Heart left ventricle (tissue), 13 donors: ENCODE results near the gene TAS1R3.

Experiments used
- CTCF ChIP-seq, 12 donors: fragments of 200-600 bp; sonication (generic) in 4 of 12; IDR thresholded peaks; one replicate each; pipeline versions ENCODE4 v1.5.0 to v1.8.0; 2018 to 2022; ENCODE audit warnings: antibody characterized with exemption in 12 of 12, mild to moderate bottlenecking in 5 of 12
- POLR2A ChIP-seq, 2 donors: fragments of 450-650 bp; IDR thresholded peaks; one replicate each; pipeline ENCODE4 v1.6.1; 2017; ENCODE audit warnings: antibody characterized with exemption in 2 of 2, mild to moderate bottlenecking in 2 of 2, moderate library complexity in 2 of 2
- donor health status: ischemic (EF 13 %, LVEDD 7.1; RV severe dilation, severe dysfunction).
- donor health status: DM: no; HTN: yes; CAD: no.
- donor health status: DM: no; HTN: no; CAD: no.
- donor health status: ischemic (EF 25% LVEDD 6.9; RV normal size, moderate dysfunction).
- donor health status: ischemic (EF 25% LVEDD 5.7; RV mildly dilated, moderate dysfunction).
- donor health status: ischemic (EF 35%, LVEDD 5.7; RV mildly dilated, moderate dysfunction).
- donor health status: nonischemic (EF 11% LVEDD 7.7; RV severe dilation, severe dysfunction).
- donor health status: DM: yes; HTN: yes; CAD: no.
- donor health status: PGD.
- donor health status: ischemic (EF 29% LVEDD 5.4; RV normal size, mild dysfunction).
- donor health status: nonischemic (EF 23%, LVEDD 6.1; RV moderate dilation, normal function).

- TF ChIP-seq CTCF (IDR thresholded peaks at IDR 0.05) (no peak), POLR2A (IDR thresholded peaks at IDR 0.05) (no peak)
These were observed 563 bp upstream of the TAS1R3 start for GRCh38 chr1:1330366-1331067.
